ENCODE results near the gene PIK3C2B.

PIK3C2B gene

DNA sequence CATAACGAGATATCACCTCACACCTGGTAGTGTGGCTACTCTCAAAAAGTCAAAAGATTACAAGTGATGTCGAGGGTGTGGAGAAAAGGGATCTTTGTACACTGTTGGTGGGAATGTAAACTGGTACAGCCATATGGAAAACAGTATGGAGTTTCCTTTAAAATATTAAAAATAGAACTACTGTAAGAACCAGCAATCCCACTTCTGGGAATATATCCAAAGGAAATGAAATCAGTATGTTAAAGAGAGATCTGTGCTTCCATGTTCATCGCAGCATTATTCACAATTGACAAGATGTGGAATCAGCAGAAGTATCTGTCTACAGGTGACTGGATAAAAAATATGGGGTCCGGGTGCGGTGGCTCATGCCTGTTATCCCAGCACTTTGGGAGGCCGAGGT is 7.6 kb upstream of the PIK3C2B start:
- no peak for TF ChIP-seq CTCF (IDR thresholded peaks at IDR 0.05)
- no peaks in the 10 kb centered on the region for H3K79me2 ChIP-seq
- H3K27ac ChIP-seq: no peak overlapping the region
- H3K9me3 ChIP-seq (ENCODE audit: control insufficient read depth, low read length): no peaks in the 10 kb centered on the region
- H3K4me1 ChIP-seq: no peaks in the 10 kb centered on the region
- H3K9ac ChIP-seq: no peak overlapping the region
- H3K4me3 ChIP-seq (ENCODE audit: low read depth, low read length): no peak overlapping the region
- H3K36me3 ChIP-seq (ENCODE audit: control insufficient read depth, insufficient read depth, low read length): no peaks in the 10 kb centered on the region
- H2AFZ ChIP-seq: no peak overlapping the region
- no peaks in the 10 kb centered on the region for H3K27me3 ChIP-seq (ENCODE audit: control insufficient read depth, insufficient read depth, low read length)
- no peak overlapping the region for H3K4me2 ChIP-seq (ENCODE audit: low read length)

DNA sequence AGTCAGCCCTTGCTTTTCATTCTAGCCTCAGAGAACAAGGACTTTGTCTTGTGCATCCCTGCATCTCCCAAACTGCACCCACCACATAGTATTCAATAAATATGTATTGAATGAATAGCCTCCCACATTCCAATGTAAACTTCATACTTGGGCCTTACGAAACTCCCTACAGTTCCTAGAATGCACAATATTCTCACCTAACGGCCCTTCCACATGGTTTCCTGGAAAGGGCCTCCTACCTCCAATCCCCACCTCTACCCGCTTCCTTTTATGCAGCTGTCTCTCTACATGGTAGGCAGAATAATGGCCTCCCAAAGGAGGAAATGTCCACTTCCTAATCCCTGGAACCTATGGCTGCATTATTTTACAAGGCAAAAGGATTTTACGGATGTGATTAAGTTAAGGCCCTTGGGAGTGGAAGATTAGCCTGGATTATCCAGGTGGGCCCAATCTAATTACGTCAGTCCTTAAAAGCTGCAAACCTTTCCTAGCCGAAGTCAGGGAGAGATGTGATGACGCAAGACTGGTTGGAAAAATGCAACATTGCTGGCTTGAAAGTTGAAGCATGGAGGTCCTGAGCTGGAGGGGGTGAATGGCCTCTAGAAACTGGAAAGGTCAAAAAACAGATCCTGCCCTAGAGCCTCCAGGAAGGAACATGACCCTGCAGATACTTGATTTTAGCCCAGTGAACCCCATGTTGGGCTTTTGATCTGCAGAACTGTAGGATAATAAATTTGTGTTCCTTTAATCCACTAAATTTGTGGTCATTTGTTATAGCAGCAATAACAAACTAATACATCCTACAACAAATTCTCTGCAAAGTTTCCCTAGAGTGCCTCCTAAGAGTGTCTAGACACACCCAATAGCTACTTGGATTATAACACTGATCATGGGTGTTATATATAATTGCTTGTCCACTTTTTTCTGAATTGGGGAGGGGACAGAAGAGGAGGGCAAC is 5.2 kb upstream of the PIK3C2B start:
- no peaks in the 10 kb centered on the region for H3K36me3 ChIP-seq (ENCODE audit: control insufficient read depth, insufficient read depth, low read length)

GRCh38 chr1:204498981-204499380 is 4.4 kb upstream of the PIK3C2B start:
- H3K4me2 ChIP-seq (ENCODE audit: low read length): no peak overlapping the region
- H3K79me2 ChIP-seq: no peaks in the 10 kb centered on the region
- H3K27me3 ChIP-seq (ENCODE audit: control insufficient read depth, insufficient read depth, low read length): no peaks in the 10 kb centered on the region
- no peak overlapping the region for H2AFZ ChIP-seq
- H3K36me3 ChIP-seq (ENCODE audit: control insufficient read depth, insufficient read depth, low read length): no peaks in the 10 kb centered on the region
- no peaks in the 10 kb centered on the region for H3K4me1 ChIP-seq
- H3K9ac ChIP-seq: no peak overlapping the region
- H3K9me3 ChIP-seq (ENCODE audit: control insufficient read depth, low read length): no peaks in the 10 kb centered on the region
- H3K27ac ChIP-seq: no peak overlapping the region
- TF ChIP-seq CTCF (IDR thresholded peaks at IDR 0.05): no peak
- H3K4me3 ChIP-seq (ENCODE audit: low read depth, low read length): no peak overlapping the region

More for the DNA sequence above, 5.2 kb upstream of the PIK3C2B start:
- Histone ChIP-seq H3K27ac (no peak overlapping the region), H3K4me2 (ENCODE audit: low read length) (no peak overlapping the region), H2AFZ (no peak overlapping the region), H3K79me2 (no peaks in the 10 kb centered on the region), H3K4me1 (no peaks in the 10 kb centered on the region), H3K9me3 (ENCODE audit: control insufficient read depth, low read length) (no peaks in the 10 kb centered on the region), H3K27me3 (ENCODE audit: control insufficient read depth, insufficient read depth, low read length) (no peaks in the 10 kb centered on the region), H3K4me3 (ENCODE audit: low read depth, low read length) (no peak overlapping the region), H3K9ac (no peak overlapping the region)
- TF ChIP-seq CTCF (IDR thresholded peaks at IDR 0.05): no peak

- Histone ChIP-seq H2AFZ (no peak overlapping the region), H3K4me3 (ENCODE audit: low read depth, low read length) (no peak overlapping the region), H3K27me3 (ENCODE audit: control insufficient read depth, insufficient read depth, low read length) (no peaks in the 10 kb centered on the region), H3K4me2 (ENCODE audit: low read length) (peak overlapping the region; percentile 87), H3K36me3 (ENCODE audit: control insufficient read depth, insufficient read depth, low read length) (no peaks in the 10 kb centered on the region), H3K4me1 (no peaks in the 10 kb centered on the region), H3K27ac (no peak overlapping the region), H3K9ac (no peak overlapping the region), H3K9me3 (ENCODE audit: control insufficient read depth, low read length) (no peaks in the 10 kb centered on the region), H3K79me2 (peaks cover 9% of the 10 kb centered on the region)
- TF ChIP-seq CTCF (IDR thresholded peaks at IDR 0.05): no peak
Measured at GRCh38 chr1:204495777-204496176, 1.2 kb upstream of the PIK3C2B start.

Data from parathyroid adenoma (tissue), 2 donors.